ENCODE data around the gene KRT23.

Gene KRT23, protein sequence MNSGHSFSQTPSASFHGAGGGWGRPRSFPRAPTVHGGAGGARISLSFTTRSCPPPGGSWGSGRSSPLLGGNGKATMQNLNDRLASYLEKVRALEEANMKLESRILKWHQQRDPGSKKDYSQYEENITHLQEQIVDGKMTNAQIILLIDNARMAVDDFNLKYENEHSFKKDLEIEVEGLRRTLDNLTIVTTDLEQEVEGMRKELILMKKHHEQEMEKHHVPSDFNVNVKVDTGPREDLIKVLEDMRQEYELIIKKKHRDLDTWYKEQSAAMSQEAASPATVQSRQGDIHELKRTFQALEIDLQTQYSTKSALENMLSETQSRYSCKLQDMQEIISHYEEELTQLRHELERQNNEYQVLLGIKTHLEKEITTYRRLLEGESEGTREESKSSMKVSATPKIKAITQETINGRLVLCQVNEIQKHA

DNA sequence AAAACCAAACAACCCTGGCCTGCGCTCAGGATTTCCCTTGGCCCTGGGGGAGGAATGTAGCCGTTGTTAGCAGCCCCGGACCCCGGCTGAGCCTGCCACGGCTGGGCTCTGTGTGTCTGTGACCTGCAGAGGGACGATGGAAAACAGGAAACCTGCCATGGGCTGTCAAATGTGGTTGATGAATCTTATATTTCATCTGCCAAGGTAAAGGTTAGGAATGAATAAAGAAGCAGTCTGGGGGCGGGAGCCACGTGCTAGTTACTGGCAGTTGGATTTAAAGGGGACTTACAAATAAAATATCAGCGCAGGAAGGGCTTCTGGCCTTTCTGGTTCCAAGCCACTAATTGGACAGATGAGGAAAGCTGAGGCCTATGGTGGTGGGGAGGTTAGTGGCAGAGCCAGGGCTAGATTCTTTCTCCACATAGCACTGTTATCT, at the start of gene KRT23:
TSS of gene KRT23 (minus strand) at position 263 of the 436 bp plus-strand sequence. CDS start 1,043 bp downstream, outside the sequence.
- no peak for DNase-seq

DNA sequence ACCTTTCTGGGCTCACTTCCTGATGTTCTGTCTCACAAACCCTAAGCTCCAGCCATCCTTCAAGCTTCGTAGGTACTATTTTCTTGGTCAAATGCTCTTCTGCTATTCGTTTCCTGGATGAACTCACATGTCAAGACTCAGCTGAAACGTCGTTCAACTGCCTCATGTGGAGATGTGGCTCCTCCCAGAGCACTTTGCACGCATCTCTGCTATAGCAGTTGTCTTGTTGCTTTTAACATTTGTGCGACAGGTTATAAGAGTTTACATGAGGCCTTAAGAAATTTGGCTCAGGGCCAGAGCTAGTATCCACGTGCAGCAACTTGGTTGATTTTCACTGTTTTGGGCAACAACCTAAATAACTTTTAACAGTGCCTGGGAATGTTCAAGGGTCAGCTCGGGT, 49.5 kb upstream of the KRT23 start:
- DNase-seq = no peak

DNA sequence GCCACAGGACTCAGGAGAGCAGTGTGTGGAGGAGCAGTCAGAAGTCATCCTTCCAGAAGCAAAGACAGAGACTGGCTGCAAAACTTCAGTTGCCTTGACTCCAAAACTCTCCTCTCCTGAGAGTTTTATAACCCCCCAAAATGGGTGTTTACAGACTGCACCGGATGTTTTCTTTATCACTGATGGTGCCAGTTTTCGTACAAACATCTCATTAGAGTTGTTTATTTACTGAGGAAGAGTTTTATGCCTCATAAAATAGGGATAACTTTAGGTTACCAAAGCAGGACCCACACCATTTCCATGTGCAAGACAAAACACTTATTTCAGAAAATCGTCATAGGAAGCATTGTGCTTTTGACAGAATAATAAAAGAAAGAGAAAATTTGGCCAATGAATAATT, 46.8 kb upstream of the KRT23 start, which contains the start of gene KRT40:
TSS of gene KRT40 (minus strand) at position 101 of the 400 bp plus-strand sequence. CDS start at position 48, 53 bp downstream.
- no peak for DNase-seq

DNA sequence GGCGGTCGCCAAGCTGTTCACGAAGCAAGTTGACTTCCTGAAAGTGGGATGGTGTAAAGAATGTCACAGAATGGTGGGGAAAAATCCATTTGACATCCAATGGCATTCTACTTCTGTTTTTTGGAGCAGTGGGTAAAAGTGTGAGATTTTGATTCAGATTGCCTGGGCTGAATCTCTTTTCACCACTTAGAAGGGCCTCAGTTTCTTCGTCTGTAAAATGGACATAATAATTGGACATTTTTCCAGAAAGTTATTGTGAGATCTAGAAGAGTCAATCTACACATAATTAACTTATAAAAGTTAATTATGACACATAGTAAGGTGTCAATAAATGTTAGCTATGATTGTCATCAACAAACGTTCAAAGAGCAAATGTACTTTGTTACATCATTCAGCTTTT, 43.7 kb upstream of the KRT23 start:
- DNase-seq = no peak

DNA sequence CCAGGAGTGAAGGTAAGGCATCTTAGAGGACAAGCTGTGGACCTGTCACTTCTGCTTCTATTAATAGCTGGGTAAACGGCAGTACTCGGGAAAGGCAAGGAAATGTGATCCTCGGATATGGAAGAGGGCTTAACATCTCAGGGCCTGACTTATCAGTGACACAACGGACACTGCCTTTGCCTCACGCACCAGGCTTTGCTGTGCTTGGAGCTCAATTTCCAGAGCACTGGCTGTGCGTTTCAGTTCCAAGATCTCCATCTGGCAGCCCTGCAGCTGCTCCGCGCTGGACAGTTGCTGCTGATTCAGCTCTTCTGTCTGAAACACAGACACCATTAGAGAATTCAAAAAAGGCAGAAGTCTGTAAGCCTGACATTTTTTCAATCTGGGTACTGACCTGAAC, 43.1 kb upstream of the KRT23 start:
- DNase-seq = no peak

DNA sequence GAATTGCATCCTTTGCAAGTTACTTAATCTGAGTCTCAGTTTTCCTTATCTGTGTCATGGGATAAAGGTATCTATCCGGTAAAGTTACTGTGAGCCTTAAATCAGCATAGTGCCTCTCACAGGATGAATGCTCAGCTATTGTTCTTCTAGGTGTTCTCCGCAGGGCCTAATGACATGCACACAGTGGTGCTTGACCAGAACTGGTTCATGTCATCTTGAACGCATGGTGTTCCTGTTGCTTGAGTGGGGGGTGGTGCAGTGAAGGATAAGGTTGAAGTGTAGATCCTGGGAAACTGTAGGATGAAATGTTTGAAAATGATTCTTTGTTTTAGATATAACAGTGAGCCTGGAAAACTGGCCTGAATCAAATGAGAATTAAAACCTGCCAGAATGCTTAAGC, 42.7 kb upstream of the KRT23 start:
- DNase-seq = no peak

DNA sequence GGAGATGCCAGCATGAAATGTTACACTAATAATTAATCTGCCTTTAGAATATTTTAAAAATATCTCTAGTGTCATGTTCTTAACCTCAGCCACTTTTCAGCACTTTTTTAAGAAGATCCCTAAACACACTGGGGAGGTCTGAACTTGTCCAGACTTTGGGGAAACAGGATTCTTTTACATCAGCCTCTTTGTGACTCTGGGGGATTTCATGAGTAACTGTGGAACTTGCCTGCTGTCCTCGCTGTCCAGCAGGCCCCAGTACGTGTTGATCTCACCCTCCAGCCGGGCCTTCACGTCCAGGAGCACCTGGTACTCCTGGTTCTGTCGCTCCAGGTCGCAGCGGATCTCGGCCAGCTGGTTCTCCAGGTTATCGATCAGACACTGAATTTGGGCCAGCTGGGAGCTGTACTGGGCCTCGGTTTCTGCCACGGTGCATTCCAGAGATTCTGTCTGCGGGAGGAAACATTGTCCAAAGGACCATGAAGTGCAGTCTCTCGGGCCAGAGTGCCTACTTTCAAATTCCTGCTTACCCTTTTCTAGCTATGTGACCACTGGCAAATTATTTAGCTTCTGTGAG, 41.2 kb upstream of the KRT23 start:
- DNase-seq = no peak

DNA sequence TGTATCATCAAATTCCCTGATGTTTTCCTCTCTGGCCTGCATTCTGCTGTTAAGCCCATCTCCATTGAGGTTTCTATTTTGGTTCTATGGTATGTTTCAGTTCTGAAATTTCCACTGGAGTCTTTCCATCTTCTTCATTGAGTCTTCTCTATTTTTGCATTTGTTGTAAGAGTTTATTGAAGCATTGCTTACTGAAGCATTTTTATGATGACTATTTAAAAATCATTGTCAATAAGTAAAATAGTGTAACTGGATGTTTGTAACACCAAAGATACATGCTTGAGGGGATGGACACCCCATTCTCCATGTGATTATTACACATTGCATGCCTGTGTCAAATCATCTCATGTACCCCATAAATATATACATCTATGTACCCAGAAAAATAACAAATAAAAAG, 38.1 kb upstream of the KRT23 start:
- no peak for DNase-seq

DNA sequence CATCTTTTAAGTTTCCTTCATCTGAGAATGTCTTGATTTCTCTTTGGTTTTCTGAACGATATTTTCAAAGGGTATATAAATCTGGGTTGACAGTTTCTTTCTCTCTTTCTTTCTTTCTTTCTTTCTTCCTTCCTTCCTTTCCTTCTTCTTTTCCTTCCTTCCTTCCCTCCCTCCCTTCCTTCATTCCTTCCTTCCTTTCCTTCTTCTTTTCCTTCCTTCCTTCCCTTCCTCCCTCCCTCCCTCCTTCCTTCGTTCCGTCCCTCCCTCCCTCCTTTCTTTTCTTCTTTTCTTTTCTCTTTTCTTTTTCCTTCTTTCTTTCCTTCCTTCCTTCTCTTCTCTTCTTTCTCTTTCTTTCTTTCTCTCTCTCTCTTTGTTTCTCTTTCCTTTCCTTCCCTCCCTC, 36.9 kb upstream of the KRT23 start:
- no peak for DNase-seq

DNA sequence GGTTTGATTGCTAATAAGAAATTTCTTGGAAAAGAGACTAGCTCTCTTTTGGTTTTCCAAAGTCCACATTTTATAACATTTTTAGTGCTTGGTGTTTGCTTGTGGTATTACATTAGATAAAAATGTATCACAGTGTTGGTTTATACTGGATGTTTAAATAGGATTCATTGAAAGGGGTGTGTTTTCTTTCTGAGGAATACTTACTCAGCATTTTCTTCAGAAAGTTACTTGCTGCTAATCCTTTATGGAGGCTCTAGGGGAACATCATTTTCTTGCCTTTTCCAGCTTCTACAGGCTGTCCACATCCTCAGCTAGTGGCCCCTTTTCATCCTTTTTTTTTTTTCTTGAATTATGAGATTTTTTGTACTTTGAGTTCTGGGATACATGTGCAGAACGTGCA, 30.1 kb upstream of the KRT23 start:
- DNase-seq = no peak

DNA sequence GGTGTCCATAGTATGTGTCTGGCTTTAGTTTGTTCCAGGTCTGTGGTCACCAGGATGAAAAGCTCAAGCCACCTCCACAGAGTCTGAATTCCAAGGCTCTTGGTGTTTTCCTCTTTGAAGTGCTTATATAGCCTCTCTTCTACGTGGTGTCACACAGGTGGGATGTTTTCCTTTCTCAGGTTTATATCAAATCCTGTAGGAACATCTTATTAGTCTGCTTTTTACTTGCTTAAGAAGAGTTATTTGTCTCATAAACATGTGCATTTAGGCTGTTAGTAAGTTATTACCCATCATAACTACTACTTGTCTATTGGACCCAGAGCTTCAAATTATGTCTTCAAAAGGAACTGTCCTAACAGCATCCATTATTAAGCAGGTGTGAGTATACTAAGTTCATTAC, 29.4 kb upstream of the KRT23 start, which contains the start of gene KRT39:
TSS of gene KRT39 (minus strand) at position 101 of the 400 bp plus-strand sequence. CDS start at position 9, 92 bp downstream.
- DNase-seq = no peak

DNA sequence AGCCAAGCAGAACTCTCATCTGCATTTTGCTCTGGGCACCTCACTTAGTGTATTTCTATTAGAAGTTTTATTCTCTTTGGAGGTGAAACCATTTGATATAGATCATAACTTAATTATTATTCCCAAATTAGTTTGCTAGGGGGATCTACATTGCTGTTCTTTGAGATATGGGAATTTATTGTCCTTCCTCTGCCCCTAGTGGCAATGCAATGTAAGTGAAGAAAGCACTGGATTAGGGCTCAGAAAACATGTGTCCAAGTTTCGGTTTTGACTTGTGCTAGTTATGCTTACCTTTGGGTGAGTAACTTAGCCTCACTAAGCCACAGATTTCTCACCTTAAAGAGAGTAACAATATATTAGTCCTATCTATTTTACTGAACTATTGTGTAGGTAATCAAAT, 26.4 kb upstream of the KRT23 start:
- no peak for DNase-seq

DNA sequence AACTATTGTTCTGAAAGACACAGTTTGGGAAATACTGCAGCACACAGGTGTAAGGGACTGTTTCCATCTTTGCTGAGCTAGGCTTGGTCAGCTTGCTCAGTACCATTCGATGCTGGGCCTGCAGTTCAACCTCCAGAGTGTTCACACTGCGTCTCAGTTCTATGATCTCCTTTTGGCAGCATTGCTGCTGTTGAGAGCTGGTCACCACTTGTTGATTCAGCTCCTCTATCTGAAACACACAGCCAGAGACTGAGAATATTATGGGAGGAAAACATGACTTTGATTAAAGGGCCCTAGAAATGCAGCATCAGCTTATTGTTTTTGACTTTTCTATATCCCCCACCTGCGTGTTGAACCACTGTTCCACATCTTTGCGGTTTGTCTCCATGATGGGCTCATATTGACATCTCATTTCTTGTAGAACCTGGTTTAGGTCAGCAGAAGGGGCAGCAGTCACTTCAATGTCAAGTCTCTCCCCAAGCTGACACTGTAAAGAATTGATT, 24.7 kb upstream of the KRT23 start:
- DNase-seq = no peak

DNA sequence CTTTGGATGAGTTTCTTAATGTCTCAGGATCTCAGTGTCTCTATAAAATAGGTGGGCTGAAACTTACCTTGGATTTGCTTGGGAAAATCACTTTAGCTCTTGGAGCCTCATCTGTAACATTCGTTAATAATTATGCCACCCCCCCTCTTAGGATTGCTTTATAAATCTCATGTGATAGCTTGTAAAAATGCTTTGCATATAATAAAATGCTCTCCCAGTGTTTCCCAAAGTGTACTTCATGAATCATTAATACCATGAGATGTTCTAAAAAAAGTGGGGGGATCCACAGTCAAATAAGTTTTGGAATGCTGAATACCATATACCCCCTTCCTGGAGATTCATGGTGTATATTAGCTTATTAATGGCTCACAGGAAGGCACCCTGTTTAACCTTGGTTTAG, 24.1 kb upstream of the KRT23 start:
- DNase-seq = no peak

DNA sequence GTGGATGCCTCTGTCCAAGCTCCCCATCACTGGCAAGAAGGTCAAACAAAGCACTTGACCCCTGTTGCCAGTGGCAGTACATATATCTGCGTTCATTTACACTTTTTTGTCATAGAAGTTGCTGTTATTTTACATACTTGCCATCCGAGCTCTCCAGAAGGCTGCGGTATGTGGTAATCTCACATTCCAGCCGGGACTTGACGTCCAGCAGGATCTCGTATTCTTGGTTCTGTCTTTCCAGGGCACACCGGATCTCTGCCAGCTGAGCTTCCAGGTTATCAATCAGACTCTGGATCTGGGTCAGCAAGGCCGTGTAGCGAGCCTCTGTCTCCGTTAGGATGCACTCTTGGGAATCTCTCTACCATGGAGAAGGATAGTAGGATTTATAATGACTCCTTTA, 22.7 kb upstream of the KRT23 start:
- no peak for DNase-seq

DNA sequence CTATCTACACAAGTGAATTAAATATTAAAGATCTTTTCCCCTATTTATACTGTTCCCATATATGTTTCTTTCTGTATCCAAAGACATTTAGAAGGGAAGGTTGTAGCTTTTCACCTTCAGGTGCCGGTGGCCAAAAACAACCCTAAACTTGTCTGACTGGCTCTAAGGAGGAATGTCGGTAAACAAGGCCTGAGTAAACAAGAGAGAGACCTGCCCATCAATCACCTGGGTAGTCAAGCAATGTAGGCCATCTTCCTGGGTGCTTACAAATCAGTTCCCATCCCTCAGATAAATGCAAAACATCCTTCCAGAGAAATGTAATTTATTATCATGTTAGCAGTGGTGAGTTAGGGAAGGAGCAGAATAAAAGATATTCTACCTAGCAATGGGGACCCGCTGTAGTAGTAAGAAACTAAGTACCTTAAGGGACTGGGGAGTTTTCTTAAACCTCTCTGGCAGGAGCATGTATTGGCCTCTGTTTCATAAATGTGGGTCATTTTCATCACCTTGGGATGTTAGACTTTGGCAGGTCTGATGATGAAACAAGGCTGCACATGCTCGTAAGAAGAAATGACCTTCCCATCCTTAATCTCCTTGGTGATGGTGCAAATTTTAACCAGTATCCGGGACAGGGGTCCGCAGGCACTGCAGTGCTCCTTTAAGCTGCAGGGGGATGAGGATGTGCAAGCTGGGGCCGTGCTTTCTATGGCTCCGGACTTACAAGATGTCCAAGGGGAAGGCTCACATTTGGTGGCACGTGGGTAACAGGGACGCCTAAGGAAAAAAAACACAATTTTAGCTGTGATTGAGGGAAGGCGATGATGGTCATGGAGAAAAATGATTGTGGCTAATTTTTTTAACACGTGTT, 20.9 kb upstream of the KRT23 start:
- no peak for DNase-seq

DNA sequence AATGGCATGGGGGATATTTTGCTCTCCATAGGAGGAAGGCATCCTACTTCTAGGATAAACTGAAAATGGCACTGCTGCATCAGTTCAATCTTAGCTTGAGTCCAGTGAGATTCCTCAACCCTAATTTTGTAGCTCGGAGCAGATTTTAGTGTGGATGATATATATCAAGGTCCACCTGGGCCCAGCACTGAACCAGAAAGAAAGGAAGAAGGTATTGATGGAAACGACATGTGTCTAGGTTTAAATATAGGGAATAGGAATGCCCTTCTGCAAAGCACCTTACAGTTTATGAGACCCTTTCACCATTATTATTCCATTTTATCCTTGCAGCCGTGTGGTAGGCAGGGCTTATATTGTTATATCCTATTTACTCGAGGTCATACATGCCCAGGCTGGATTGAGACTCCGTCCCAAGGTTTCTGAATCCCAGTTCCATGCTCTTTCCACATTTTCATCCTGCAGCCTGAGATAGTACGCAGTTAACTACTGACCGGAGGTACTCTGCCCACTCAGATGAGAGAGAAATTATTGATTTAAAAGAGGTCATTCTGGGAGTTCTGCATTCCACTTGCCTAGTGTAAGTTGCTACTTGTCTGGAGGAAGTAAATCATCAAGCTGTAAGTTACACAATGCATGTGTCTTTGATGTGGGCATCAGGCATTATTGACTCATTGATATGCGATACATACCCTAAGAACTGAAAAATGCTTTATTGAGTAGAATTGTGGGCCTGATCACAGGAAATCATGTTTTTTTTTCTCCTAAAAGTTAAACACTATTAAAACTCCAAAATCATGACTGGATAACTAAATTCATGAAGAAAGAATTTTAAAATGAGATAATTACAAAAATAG, 19.2 kb upstream of the KRT23 start:
- no peak for DNase-seq

DNA sequence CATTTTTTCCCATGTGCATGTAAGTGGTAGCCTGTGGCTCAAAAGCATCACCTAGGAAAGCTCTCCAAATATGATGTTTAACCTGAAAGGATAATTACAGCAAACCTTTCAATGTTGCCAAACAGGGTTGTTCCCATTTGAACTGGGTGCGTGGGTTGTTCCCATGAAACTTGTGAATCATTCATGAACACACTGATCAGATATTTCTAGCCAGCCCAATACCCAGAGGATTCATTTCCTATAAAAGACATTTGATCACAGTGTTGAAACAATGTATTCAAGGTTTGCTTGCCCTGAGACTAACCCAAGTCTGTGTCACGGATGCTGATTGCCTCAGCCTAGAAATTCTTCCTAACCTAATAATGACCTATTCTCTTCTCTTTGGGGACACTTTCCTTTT, 16.4 kb upstream of the KRT23 start:
- no peak for DNase-seq

DNA sequence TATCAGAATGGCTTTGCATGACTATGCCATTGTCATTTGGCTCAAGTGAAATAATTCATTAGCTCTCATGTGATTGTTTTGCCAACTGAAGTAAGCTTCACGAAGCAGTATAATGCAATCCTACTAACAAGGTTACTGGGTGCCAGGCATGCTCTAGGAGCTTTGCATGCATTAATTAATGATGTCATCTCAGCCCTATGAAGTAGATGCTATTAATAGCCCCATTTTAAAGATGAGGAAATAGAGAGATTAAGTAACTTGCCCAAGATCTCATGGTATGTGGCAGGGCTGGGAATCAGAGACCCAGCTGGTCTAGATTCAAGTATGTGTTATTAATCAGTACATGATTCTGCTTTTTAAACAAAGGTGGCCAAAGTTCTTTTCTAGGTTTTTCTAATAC, 15.2 kb upstream of the KRT23 start:
- no peak for DNase-seq

DNA sequence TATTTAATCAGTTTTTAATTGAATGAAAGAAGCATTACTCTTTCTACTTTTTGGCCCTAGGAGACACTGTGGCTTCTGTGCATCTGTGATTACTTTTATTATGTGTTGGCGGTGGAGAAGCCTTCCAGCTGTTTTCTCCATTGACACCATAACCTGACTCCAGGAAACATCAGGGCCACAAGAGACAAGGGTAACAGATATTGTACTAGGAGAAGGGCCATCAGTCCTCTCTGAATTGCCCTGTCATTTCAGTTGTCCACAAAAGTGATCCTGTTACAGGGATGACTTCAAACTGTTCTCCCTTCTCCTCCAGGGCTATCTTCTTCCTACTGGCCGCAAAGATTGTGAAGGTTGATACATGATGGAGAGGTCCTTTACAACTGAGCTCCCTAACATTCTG, 14.7 kb upstream of the KRT23 start:
- no peak for DNase-seq

DNA sequence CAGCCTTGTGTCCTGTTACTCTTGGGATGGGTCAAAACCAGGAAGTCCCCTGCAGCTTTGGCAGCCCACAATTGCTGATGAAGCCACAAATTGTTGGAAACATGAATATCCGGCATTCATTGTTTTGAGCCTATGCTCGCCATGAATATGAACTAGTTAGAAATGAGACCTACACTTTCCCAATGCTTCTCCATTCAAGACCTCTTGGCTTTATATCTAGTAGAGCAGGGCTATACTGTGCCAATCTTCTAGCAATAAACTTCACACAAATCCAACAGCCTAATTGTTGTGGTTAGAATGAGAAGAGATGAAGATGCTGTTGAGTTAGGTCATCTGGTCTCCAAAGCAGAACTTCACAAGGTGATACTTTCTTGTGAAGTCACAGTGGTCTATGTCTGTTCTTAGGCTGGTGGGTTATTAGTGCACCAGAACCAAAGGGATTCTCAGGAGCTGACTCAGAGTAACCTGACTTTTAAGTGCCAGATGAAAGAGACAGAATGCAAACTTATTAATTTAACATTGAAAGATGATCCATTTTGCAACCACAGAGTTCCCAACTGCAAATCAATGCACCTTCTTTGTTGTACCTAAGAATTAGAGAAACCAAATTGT, 13.7 kb upstream of the KRT23 start:
- DNase-seq = no peak

DNA sequence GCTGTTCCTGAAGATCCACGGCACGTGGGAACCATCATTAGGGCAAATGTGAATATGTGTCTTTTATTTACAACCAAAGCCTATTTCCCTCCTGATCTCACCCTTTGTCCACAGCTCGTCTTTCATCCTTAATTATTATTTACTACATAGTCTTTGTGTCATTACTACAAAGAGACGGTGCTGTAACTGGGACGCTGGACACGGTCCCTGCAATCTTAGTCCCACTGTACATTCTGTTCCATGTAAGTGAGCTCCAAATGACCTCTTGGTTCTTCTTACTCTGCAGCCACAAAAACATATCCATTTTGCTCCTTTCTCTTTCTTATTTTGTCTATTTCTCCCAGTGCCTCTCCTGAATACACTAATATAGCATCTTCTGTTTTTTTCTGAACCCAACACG, 12.7 kb upstream of the KRT23 start:
- DNase-seq = no peak

Data from NCI-H1694 (cell line).